HG02884 (cell line): Measurements from ENCODE around the gene RPL28.

Experiments
- ATAC-seq: cut with Tn5 transposase; IDR thresholded peaks from one replicate; pipeline ENCODE4 v1.9.1; 2021; ENCODE audit warnings: mild to moderate bottlenecking, moderate library complexity; ENCODE audit not compliant: unreplicated experiment

RPL28 gene

GRCh38 chr19:55353356-55353802 is 32.4 kb upstream of the RPL28 start:
- ATAC-seq: no peak

GRCh38 chr19:55353803-55354697 is 31.7 kb upstream of the RPL28 start:
- no peak for ATAC-seq

GRCh38 chr19:55354698-55355212 is 31.0 kb upstream of the RPL28 start, which contains the start of gene COX6B2:
COX6B2 (minus strand) TSS chr19:55354719; CDS start chr19:55354521, 198 bp downstream.
- ATAC-seq: no peak

GRCh38 chr19:55355213-55355821 is 30.4 kb upstream of the RPL28 start:
- no peak for ATAC-seq

- no peak for ATAC-seq
These were observed 27.2 kb upstream of the RPL28 start for GRCh38 chr19:55358493-55358892.

GRCh38 chr19:55358943-55359908 is 26.5 kb upstream of the RPL28 start:
- no peak for ATAC-seq

- ATAC-seq: no peak
These were observed 24.8 kb upstream of the RPL28 start for GRCh38 chr19:55360902-55361301.

- ATAC-seq: no peak
These were observed 23.4 kb upstream of the RPL28 start for GRCh38 chr19:55362174-55362989.

GRCh38 chr19:55362990-55363716 is 22.6 kb upstream of the RPL28 start, which contains the start of gene GARIN5B:
GARIN5B (minus strand) TSS chr19:55363260; CDS start chr19:55363066, 194 bp downstream.
- no peak for ATAC-seq

- ATAC-seq: no peak
These were observed 20.5 kb upstream of the RPL28 start for GRCh38 chr19:55365245-55365644.

- no peak for ATAC-seq
These were observed 19.8 kb upstream of the RPL28 start for GRCh38 chr19:55365964-55366363.

GRCh38 chr19:55366790-55367189 is 18.9 kb upstream of the RPL28 start:
- ATAC-seq: no peak

- ATAC-seq: no peak
These were observed 17.6 kb upstream of the RPL28 start for GRCh38 chr19:55368106-55368505.

- no peak for ATAC-seq
These were observed 16.8 kb upstream of the RPL28 start for GRCh38 chr19:55368701-55369563.

GRCh38 chr19:55369653-55370304 is 16.0 kb upstream of the RPL28 start:
- ATAC-seq: no peak

- ATAC-seq: no peak
These were observed 15.3 kb upstream of the RPL28 start, which contains the start of gene IL11 for GRCh38 chr19:55370305-55370988. IL11 (minus strand) TSS chr19:55370463; CDS start chr19:55370310, 153 bp downstream.
